ENCODE measurements around the gene GAS6.
"Not testable (repeated sequence)": the region's sequence is repeated elsewhere in the genome, so short reads cannot be mapped to it uniquely, and the experiment has no call there.

DNA sequence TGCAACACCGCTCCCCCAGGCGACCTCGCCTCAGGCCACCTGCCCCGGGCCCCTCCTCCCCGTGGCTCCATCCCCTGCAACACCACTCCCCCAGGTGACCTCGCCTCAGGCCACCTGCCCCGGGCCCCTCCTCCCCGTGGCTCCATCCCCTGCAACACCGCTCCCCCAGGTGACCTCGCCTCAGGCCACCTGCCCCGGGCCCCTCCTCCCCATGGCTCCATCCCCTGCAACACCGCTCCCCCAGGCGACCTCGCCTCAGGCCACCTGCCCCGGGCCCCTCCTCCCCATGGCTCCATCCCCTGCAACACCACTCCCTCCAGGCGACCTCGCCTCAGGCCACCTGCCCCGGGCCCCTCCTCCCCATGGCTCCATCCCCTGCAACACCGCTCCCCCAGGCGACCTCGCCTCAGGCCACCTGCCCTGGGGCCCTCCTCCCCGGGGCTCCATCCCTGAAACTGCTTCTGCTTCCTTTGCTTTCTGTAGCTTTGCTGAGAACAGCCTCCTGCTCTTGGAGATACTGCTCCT, 33.4 kb downstream of the GAS6 start:
- TF ChIP-seq RAD21 (conservative IDR thresholded peaks at IDR 0.05); EZH2 (IDR thresholded peaks at IDR 0.05; ENCODE audit: borderline replicate concordance, insufficient read depth, low read length, poor library complexity, severe bottlenecking); POLR2AphosphoS5 (IDR thresholded peaks at IDR 0.05); SMC3 (conservative IDR thresholded peaks at IDR 0.05; ENCODE audit: poor library complexity): not testable (repeated sequence)
- TF ChIP-seq, protein P1, sequence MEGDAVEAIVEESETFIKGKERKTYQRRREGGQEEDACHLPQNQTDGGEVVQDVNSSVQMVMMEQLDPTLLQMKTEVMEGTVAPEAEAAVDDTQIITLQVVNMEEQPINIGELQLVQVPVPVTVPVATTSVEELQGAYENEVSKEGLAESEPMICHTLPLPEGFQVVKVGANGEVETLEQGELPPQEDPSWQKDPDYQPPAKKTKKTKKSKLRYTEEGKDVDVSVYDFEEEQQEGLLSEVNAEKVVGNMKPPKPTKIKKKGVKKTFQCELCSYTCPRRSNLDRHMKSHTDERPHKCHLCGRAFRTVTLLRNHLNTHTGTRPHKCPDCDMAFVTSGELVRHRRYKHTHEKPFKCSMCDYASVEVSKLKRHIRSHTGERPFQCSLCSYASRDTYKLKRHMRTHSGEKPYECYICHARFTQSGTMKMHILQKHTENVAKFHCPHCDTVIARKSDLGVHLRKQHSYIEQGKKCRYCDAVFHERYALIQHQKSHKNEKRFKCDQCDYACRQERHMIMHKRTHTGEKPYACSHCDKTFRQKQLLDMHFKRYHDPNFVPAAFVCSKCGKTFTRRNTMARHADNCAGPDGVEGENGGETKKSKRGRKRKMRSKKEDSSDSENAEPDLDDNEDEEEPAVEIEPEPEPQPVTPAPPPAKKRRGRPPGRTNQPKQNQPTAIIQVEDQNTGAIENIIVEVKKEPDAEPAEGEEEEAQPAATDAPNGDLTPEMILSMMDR (IDR thresholded peaks at IDR 0.05; ENCODE audit: poor library complexity, severe bottlenecking) = not testable (repeated sequence)
- TF ChIP-seq, protein P2, sequence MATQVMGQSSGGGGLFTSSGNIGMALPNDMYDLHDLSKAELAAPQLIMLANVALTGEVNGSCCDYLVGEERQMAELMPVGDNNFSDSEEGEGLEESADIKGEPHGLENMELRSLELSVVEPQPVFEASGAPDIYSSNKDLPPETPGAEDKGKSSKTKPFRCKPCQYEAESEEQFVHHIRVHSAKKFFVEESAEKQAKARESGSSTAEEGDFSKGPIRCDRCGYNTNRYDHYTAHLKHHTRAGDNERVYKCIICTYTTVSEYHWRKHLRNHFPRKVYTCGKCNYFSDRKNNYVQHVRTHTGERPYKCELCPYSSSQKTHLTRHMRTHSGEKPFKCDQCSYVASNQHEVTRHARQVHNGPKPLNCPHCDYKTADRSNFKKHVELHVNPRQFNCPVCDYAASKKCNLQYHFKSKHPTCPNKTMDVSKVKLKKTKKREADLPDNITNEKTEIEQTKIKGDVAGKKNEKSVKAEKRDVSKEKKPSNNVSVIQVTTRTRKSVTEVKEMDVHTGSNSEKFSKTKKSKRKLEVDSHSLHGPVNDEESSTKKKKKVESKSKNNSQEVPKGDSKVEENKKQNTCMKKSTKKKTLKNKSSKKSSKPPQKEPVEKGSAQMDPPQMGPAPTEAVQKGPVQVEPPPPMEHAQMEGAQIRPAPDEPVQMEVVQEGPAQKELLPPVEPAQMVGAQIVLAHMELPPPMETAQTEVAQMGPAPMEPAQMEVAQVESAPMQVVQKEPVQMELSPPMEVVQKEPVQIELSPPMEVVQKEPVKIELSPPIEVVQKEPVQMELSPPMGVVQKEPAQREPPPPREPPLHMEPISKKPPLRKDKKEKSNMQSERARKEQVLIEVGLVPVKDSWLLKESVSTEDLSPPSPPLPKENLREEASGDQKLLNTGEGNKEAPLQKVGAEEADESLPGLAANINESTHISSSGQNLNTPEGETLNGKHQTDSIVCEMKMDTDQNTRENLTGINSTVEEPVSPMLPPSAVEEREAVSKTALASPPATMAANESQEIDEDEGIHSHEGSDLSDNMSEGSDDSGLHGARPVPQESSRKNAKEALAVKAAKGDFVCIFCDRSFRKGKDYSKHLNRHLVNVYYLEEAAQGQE (IDR thresholded peaks at IDR 0.05; ENCODE audit: borderline replicate concordance) = not testable (repeated sequence)
